ENCODE results near the gene MPDU1. TPM values are rescaled to one million over a fixed set of nuclear protein-coding genes. Genes with fewer than 3 reads are reported as not detected.

MPDU1 gene
- total RNA-seq, 2 experiments from 2014 or later: 21.3 to 34.5 TPM

GRCh38 chr17:7629939-7630571 is 46.4 kb downstream of the MPDU1 start, which contains the start of gene SHBG:
TSS of gene SHBG (plus strand) at chr17:7630135. CDS start at chr17:7630173, 38 bp downstream.
- Histone ChIP-seq H3K4me3 (ENCODE audit: low read depth, low read length, poor library complexity, severe bottlenecking) (no peak within 1 kb of the TSS), H2AFZ (ENCODE audit: low read length) (no peak within 1 kb of the TSS), H4K20me1 (ENCODE audit: insufficient read depth, low read length) (no peaks in the 10 kb centered on the region), H3K36me3 (ENCODE audit: insufficient read depth, low read length) (no peaks in the 10 kb centered on the region), H3K4me2 (ENCODE audit: low read length) (no peak within 1 kb of the TSS), H3K9me3 (ENCODE audit: low read length) (no peaks in the 10 kb centered on the region), H3K9me2 (ENCODE audit: insufficient read depth, low read length) (no peaks in the 10 kb centered on the region), H3K79me2 (ENCODE audit: insufficient read depth, low read depth, low read length) (no peaks in the 10 kb centered on the region), H3K4me1 (ENCODE audit: insufficient read depth, low read length, poor library complexity, severe bottlenecking) (peaks cover 4% of the 10 kb centered on the region), H3K27ac (ENCODE audit: low read depth, low read length, poor library complexity, severe bottlenecking) (no peak within 1 kb of the TSS)
- no TSS peak for BruUV-seq (replicated peaks)
- TF ChIP-seq CTCF (conservative IDR thresholded peaks at IDR 0.05; ENCODE audit: low read length): no peak
- TF ChIP-seq EZH2phosphoT487 (IDR thresholded peaks at IDR 0.05; ENCODE audit: borderline replicate concordance, low read depth, low read length): no peak
- ChIA-PET POLR2A (no interaction called here), CTCF (ENCODE audit: unreplicated experiment) (no interaction called here)
- intact Hi-C loops (cut with micrococcal nuclease; ENCODE audit: unreplicated experiment): loop anchor here (10.0 kb wide), 1 partner anchor 155 kb away; no protein-coding TSS in a partner anchor
- DNase-seq (ENCODE audit: low spot score): no peak

- H3K36me3 ChIP-seq (ENCODE audit: insufficient read depth, low read length): no peaks in the 10 kb centered on the region
- DNase-seq (ENCODE audit: low spot score): no peak
- no peaks in the 10 kb centered on the region for H3K9me3 ChIP-seq (ENCODE audit: low read length)
- no peak overlapping the region for H3K4me2 ChIP-seq (ENCODE audit: low read length)
- TF ChIP-seq CTCF (conservative IDR thresholded peaks at IDR 0.05; ENCODE audit: low read length) (no peak), EZH2phosphoT487 (IDR thresholded peaks at IDR 0.05; ENCODE audit: borderline replicate concordance, low read depth, low read length) (no peak)
- H2AFZ ChIP-seq (ENCODE audit: low read length): no peak overlapping the region
- no TSS peak for BruUV-seq (replicated peaks)
- POLR2A ChIA-PET: interaction anchor here (1.2 kb wide), 1 partner anchor 17 kb away, joined by 4 read pairs; the partner anchor contains the start of gene FXR2
- no peaks in the 10 kb centered on the region for H3K79me2 ChIP-seq (ENCODE audit: insufficient read depth, low read depth, low read length)
- H3K4me3 ChIP-seq (ENCODE audit: low read depth, low read length, poor library complexity, severe bottlenecking): no peak overlapping the region
- intact Hi-C loops (cut with micrococcal nuclease; ENCODE audit: unreplicated experiment): loop anchor here (10.0 kb wide), 1 partner anchor 153 kb away; no protein-coding TSS in a partner anchor
- no peaks in the 10 kb centered on the region for H4K20me1 ChIP-seq (ENCODE audit: insufficient read depth, low read length)
- H3K4me1 ChIP-seq (ENCODE audit: insufficient read depth, low read length, poor library complexity, severe bottlenecking): peaks cover 4% of the 10 kb centered on the region
- CTCF ChIA-PET (ENCODE audit: unreplicated experiment): no interaction called here
- H3K9me2 ChIP-seq (ENCODE audit: insufficient read depth, low read length): no peaks in the 10 kb centered on the region
- no peak overlapping the region for H3K27ac ChIP-seq (ENCODE audit: low read depth, low read length, poor library complexity, severe bottlenecking)
Measured at GRCh38 chr17:7631398-7632380, 48.0 kb downstream of the MPDU1 start.
